Epithelial cell of esophagus (primary cell): ENCODE measurements around the gene AKAIN1.

Experiments
- DNase-seq: peaks from one replicate; pipeline ENCODE4 v3.0.0; 2010; ENCODE audit warnings: low read depth
- H3K4me3 ChIP-seq: 2 replicates; pipeline ENCODE4 v1.5.1; 2011; ENCODE audit warnings: mild to moderate bottlenecking, low read length, control low read depth
- TF ChIP-seq, protein P1 (sequence below): IDR thresholded peaks from 2 replicates; pipeline ENCODE4 v1.5.1; 2011; ENCODE audit warnings: low read depth, mild to moderate bottlenecking, low read length, control low read depth, inconsistent platforms; ENCODE audit not compliant: insufficient read depth; ENCODE audit errors: missing control alignments

The AKAIN1 gene, protein sequence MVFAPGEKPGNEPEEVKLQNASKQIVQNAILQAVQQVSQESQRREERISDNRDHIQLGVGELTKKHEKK

DNA sequence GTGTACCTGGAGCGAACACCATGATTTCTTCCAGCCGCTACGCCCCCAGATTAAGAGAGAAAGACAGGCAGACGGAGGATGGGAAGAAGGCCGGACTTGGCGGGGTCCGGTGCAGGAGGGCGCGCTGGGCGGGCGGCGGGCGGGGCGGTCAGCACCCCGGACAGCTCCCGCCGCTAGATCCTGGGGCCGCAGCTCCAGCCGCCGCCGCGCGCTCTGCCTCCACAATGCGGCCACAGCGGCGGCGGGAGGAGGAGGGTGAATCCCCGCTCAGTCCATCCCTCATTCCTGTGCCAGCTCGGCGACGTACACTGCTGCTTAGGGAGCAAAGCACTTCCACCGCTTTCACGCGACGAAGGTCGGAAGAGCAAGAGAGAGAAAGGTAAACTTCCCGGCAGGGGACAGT is at the start of gene AKAIN1:
Gene AKAIN1 (minus strand): TSS at position 226 of the 403 bp plus-strand sequence. CDS start 204 bp downstream, at position 22.
- H3K4me3 ChIP-seq, result no peak within 1 kb of the TSS
- peak; percentile 40 for DNase-seq
- TF ChIP-seq, protein P1, sequence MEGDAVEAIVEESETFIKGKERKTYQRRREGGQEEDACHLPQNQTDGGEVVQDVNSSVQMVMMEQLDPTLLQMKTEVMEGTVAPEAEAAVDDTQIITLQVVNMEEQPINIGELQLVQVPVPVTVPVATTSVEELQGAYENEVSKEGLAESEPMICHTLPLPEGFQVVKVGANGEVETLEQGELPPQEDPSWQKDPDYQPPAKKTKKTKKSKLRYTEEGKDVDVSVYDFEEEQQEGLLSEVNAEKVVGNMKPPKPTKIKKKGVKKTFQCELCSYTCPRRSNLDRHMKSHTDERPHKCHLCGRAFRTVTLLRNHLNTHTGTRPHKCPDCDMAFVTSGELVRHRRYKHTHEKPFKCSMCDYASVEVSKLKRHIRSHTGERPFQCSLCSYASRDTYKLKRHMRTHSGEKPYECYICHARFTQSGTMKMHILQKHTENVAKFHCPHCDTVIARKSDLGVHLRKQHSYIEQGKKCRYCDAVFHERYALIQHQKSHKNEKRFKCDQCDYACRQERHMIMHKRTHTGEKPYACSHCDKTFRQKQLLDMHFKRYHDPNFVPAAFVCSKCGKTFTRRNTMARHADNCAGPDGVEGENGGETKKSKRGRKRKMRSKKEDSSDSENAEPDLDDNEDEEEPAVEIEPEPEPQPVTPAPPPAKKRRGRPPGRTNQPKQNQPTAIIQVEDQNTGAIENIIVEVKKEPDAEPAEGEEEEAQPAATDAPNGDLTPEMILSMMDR, result no peak

DNA sequence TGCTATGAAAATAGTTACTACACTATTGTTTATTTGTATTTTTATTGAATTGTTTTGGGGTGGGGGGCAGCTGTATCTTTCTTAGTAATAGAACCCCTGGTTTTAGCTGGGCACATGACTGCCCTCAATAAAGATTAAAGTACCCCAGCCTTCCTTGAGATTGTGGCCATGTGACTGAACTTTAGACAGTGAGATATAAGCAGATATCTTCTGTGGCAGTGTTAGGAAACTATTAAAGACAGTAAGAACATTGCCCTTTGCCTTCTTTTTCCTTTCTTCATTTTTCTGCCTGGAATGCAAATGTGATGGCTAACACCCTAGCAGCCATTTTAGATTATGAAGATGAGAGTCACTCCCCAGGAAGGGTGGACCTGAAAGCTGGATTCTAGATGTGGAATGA is 47.9 kb upstream of the AKAIN1 start:
- TF ChIP-seq, protein P1, result no peak
- no peak for DNase-seq

DNA sequence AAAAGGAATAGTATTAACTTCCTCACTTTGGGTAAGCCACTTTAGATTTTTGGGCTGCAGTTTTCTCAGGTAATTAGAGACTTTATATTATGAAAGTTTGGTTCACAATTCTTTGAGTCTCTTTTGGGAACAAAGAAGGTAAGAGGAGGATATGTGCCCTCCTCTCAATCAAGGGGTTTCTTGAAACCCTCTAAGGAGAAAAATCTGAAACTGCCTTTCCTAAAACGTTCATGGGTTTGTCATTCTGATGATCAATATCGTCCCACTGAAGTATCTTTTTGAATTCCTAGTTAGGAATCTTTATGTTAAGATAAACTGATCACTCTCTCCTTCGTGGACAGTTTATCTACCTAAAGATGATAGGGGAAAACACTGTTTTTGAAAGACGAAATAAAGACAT is 42.4 kb upstream of the AKAIN1 start:
- DNase-seq, result no peak
- H3K4me3 ChIP-seq, result peak overlapping the region; percentile 79
- TF ChIP-seq, protein P1, result no peak

More for the DNA sequence above, 47.9 kb upstream of the AKAIN1 start:
- H3K4me3 ChIP-seq, result no peak overlapping the region

DNA sequence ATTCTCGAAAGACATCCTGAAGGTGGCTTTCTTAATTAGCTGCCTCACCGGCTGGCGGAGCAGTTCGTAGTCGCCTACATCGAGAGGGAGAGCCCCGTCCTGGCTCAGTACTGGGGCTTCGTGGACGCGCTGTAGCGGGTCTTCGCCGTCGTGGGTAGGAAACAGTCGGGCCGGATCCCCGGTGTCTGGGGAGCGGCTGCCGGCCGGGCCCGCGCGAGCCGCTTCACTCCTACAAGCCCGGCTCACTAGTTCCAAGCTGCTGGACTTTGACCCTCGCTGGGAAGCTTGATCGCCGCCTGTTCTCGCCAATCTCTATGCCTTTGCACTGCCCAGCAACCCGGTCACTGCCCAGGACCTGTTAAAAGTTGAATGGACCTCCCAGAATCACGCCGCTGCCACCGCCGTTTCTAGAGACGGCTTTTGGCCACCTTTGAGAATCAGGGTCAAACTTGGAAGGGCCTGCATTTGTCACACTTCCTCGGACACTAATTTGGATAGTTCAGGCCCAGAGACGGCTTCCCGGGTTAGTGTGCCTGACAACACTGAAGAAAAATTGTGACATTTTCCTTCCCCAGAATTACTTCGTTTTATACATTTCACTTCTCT is 41.4 kb upstream of the AKAIN1 start:
- H3K4me3 ChIP-seq, result peak overlapping the region; percentile 79
- peak; percentile 33 for DNase-seq
- TF ChIP-seq, protein P1, result no peak

DNA sequence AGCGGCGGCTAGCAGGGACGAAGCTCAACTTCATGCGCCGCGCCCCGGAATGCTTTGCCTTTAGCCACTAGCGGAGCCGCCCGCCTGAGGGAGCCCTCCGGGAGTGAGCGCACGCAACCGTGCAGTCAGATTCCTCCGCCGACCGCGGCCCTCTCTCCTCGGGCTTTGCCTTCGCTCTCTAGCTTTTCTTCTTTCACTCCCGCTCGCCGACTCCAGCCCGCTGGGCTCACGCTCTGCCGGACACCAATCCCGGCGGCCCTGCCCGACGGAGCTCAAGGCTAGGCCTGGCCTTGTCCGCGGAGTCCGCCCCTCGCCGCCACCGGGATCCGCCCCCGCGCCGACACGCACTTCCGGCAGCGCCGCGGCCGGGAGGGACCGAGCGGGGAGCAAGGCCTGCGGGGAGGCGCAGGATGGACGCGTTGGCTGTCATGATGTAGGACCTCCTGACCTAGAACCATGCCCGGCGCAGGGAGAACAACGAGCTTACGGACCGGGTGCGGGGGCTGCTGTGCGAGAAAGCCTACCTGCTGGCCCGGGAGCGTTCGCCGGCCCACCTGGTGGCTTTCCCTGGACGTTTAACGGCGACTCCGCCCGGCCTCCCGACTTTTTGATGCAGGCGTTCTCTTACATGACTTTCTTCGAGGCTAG is 40.8 kb upstream of the AKAIN1 start:
- H3K4me3 ChIP-seq, result peak overlapping the region; percentile 79
- DNase-seq, result peak; percentile 93
- TF ChIP-seq, protein P1, result no peak

DNA sequence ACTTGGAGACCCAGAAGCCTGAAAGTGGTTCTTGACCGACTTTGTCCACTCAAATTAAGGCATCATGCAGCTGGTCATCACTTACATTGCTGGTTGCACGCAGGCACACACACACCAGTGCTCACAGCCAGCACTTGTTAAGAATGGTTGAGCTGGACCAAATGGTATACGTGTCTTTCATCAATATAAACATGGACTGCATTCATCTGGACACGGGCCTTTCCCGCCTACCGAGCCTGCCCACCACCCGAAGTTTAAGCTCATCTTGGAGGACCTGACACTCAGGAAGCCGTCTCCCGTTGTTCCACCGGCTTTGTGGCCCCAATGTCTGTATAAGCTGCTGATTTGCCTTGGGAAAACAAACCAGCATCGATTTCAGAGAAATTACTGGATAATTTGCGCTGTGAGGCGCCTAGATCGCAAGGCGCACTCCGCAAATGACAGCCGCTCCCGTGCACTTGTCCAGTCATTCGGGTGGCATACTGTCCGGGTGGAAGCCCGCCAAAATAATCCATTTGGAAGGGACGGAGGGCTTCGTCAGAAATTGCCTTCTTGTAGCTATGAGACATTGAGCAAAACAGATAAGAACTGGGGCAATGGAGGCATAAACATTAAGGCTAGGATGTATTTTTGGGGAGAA is 40.1 kb upstream of the AKAIN1 start:
- TF ChIP-seq, protein P1, result no peak
- peak overlapping the region; percentile 79 for H3K4me3 ChIP-seq
- no peak for DNase-seq
